ENCODE results near the gene TMBIM1.

Gene TMBIM1

DNA sequence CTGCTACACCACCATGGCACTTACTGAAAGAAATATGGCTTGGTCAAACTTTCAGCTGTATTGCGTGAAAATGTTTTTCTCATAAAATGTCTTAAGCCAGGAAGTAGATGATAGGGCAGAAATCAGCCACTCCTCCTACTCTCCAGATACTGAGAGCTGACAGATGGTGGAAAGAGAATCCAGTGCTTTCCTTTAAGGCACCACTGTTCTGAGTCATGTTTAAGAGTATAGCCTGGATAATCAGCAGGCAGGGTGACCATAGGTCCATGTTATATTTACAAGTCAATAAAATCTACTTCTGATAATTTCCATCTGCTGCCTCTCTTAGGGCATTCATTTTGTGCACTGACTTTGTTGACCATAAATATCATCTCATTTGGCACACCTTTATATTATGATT lies 53.4 kb downstream of the TMBIM1 start:
- Histone ChIP-seq H3K4me3 (ENCODE audit: low read depth, low read length) (no peak overlapping the region), H3K27me3 (ENCODE audit: control insufficient read depth, insufficient read depth, low read length) (no peaks in the 10 kb centered on the region), H3K36me3 (ENCODE audit: control insufficient read depth, insufficient read depth, low read length) (peaks cover 93% of the 10 kb centered on the region), H3K9ac (ENCODE audit: low read length) (no peak overlapping the region), H3K27ac (ENCODE audit: low read depth, low read length) (no peak overlapping the region), H3K9me3 (ENCODE audit: control insufficient read depth, insufficient read depth, low read depth, low read length) (no peaks in the 10 kb centered on the region), H3K4me1 (ENCODE audit: control insufficient read depth, insufficient read depth, low read length) (no peaks in the 10 kb centered on the region)

GRCh38 chr2:218236829-218237228 lies 55.5 kb downstream of the TMBIM1 start:
- H3K9me3 ChIP-seq (ENCODE audit: control insufficient read depth, insufficient read depth, low read depth, low read length): no peaks in the 10 kb centered on the region
- H3K4me3 ChIP-seq (ENCODE audit: low read depth, low read length): no peak overlapping the region
- no peak overlapping the region for H3K27ac ChIP-seq (ENCODE audit: low read depth, low read length)
- no peaks in the 10 kb centered on the region for H3K4me1 ChIP-seq (ENCODE audit: control insufficient read depth, insufficient read depth, low read length)
- H3K9ac ChIP-seq (ENCODE audit: low read length): no peak overlapping the region
- H3K36me3 ChIP-seq (ENCODE audit: control insufficient read depth, insufficient read depth, low read length): peaks cover 87% of the 10 kb centered on the region
- H3K27me3 ChIP-seq (ENCODE audit: control insufficient read depth, insufficient read depth, low read length): no peaks in the 10 kb centered on the region

- H3K27ac ChIP-seq (ENCODE audit: low read depth, low read length): no peak overlapping the region
- no peak overlapping the region for H3K4me3 ChIP-seq (ENCODE audit: low read depth, low read length)
- no peaks in the 10 kb centered on the region for H3K4me1 ChIP-seq (ENCODE audit: control insufficient read depth, insufficient read depth, low read length)
- H3K9ac ChIP-seq (ENCODE audit: low read length): no peak overlapping the region
- H3K27me3 ChIP-seq (ENCODE audit: control insufficient read depth, insufficient read depth, low read length): no peaks in the 10 kb centered on the region
- H3K9me3 ChIP-seq (ENCODE audit: control insufficient read depth, insufficient read depth, low read depth, low read length): no peaks in the 10 kb centered on the region
- peaks cover 89% of the 10 kb centered on the region for H3K36me3 ChIP-seq (ENCODE audit: control insufficient read depth, insufficient read depth, low read length)
These were observed 57.3 kb downstream of the TMBIM1 start for GRCh38 chr2:218235017-218235416.

- Histone ChIP-seq H3K4me1 (ENCODE audit: control insufficient read depth, insufficient read depth, low read length) (no peaks in the 10 kb centered on the region), H3K27me3 (ENCODE audit: control insufficient read depth, insufficient read depth, low read length) (no peaks in the 10 kb centered on the region), H3K9ac (ENCODE audit: low read length) (no peak overlapping the region), H3K4me3 (ENCODE audit: low read depth, low read length) (no peak overlapping the region), H3K9me3 (ENCODE audit: control insufficient read depth, insufficient read depth, low read depth, low read length) (no peaks in the 10 kb centered on the region), H3K36me3 (ENCODE audit: control insufficient read depth, insufficient read depth, low read length) (peaks cover 90% of the 10 kb centered on the region), H3K27ac (ENCODE audit: low read depth, low read length) (no peak overlapping the region)
These were observed 57.8 kb downstream of the TMBIM1 start for GRCh38 chr2:218234521-218234920.

DNA sequence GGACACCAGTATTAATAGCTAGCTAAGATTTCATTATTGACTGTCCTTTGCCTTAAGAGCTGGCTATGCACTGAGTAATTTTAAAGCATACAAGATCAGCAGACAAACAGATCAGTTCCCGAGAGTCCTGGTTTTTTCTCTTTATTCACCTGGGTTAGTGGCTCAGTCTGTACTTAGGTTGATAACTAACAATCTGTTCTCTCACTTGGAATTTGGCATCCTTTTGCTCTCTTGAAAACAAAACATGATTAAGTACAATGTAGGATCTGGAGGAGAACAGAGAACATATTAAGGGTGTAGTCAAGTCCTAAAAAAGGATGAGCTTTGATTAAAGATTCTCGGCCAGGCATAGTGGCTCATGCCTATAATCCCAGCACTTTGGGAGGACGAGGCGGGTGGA lies 58.8 kb downstream of the TMBIM1 start:
- H3K27me3 ChIP-seq (ENCODE audit: control insufficient read depth, insufficient read depth, low read length): no peaks in the 10 kb centered on the region
- H3K4me1 ChIP-seq (ENCODE audit: control insufficient read depth, insufficient read depth, low read length): no peaks in the 10 kb centered on the region
- H3K36me3 ChIP-seq (ENCODE audit: control insufficient read depth, insufficient read depth, low read length): peaks cover 90% of the 10 kb centered on the region
- H3K9ac ChIP-seq (ENCODE audit: low read length): no peak overlapping the region
- H3K9me3 ChIP-seq (ENCODE audit: control insufficient read depth, insufficient read depth, low read depth, low read length): no peaks in the 10 kb centered on the region
- H3K27ac ChIP-seq (ENCODE audit: low read depth, low read length): no peak overlapping the region
- no peak overlapping the region for H3K4me3 ChIP-seq (ENCODE audit: low read depth, low read length)

DNA sequence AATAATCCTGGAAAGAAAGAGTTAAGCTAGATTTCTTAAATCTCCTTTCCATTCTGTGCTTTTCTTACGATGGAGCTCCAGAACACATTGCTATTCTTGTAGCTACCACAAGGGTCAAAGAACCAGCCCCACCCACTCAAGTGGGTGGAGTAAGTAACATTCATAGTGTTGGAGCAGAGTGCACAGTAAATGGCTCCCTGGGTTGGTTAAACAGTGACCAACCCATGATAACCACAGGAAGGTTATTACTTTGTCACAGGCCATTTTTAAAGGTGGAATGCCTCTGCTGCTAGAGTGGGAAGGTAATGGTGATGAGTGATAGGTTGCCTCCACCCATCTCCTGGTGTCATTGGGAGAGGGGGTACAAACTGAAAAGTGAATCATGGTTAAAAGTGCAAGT lies 61.4 kb downstream of the TMBIM1 start:
- Histone ChIP-seq H3K27ac (ENCODE audit: low read depth, low read length) (no peak overlapping the region), H3K4me3 (ENCODE audit: low read depth, low read length) (no peak overlapping the region), H3K9ac (ENCODE audit: low read length) (no peak overlapping the region), H3K4me1 (ENCODE audit: control insufficient read depth, insufficient read depth, low read length) (no peaks in the 10 kb centered on the region), H3K36me3 (ENCODE audit: control insufficient read depth, insufficient read depth, low read length) (peaks cover 88% of the 10 kb centered on the region), H3K9me3 (ENCODE audit: control insufficient read depth, insufficient read depth, low read depth, low read length) (no peaks in the 10 kb centered on the region), H3K27me3 (ENCODE audit: control insufficient read depth, insufficient read depth, low read length) (no peaks in the 10 kb centered on the region)

- Histone ChIP-seq H3K4me1 (ENCODE audit: control insufficient read depth, insufficient read depth, low read length) (no peaks in the 10 kb centered on the region), H3K27me3 (ENCODE audit: control insufficient read depth, insufficient read depth, low read length) (no peaks in the 10 kb centered on the region), H3K4me3 (ENCODE audit: low read depth, low read length) (no peak overlapping the region), H3K36me3 (ENCODE audit: control insufficient read depth, insufficient read depth, low read length) (peaks cover 88% of the 10 kb centered on the region), H3K27ac (ENCODE audit: low read depth, low read length) (no peak overlapping the region), H3K9ac (ENCODE audit: low read length) (no peak overlapping the region), H3K9me3 (ENCODE audit: control insufficient read depth, insufficient read depth, low read depth, low read length) (no peaks in the 10 kb centered on the region)
These were observed 62.5 kb downstream of the TMBIM1 start for GRCh38 chr2:218229851-218230250.

- Histone ChIP-seq H3K9me3 (ENCODE audit: control insufficient read depth, insufficient read depth, low read depth, low read length) (no peaks in the 10 kb centered on the region), H3K9ac (ENCODE audit: low read length) (no peak overlapping the region), H3K27me3 (ENCODE audit: control insufficient read depth, insufficient read depth, low read length) (no peaks in the 10 kb centered on the region), H3K4me1 (ENCODE audit: control insufficient read depth, insufficient read depth, low read length) (no peaks in the 10 kb centered on the region), H3K27ac (ENCODE audit: low read depth, low read length) (no peak overlapping the region), H3K4me3 (ENCODE audit: low read depth, low read length) (no peak overlapping the region), H3K36me3 (ENCODE audit: control insufficient read depth, insufficient read depth, low read length) (peaks cover 88% of the 10 kb centered on the region)
These were observed 63.1 kb downstream of the TMBIM1 start for GRCh38 chr2:218229239-218229638.

DNA sequence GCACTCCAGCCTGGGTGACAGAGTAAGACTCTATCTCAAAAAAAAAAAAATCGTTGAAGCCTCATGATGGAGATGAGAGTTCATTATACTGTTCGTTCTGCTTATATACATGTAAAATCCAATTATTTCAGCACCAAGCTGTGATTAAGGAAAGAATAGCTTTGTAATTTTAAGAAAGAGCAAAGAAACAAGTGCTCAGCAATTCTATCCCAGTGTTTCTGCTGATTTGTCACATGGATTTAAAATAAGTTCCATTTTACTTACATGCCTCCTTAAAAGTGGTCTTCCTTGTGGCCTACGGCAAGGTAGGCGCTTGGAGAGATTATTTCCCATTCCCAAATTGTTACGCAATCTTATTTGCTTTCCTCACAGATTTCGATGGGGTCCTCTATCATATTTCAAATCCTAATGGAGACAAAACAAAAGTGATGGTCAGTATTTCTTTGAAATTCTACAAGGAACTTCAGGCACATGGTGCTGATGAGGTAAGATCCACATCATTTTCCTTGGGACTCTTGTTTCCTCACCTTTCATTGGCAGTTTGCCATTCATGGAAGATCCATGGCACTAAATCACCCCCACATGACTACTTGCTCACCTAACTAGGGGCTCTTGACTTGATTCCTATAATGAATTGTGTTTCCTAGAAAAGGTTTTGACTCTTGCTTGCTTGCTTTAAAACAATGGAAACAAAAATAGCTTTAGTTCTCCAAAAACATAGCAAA lies 63.8 kb downstream of the TMBIM1 start:
- Histone ChIP-seq H3K4me3 (ENCODE audit: low read depth, low read length) (no peak overlapping the region), H3K27ac (ENCODE audit: low read depth, low read length) (no peak overlapping the region), H3K9ac (ENCODE audit: low read length) (no peak overlapping the region), H3K4me1 (ENCODE audit: control insufficient read depth, insufficient read depth, low read length) (no peaks in the 10 kb centered on the region), H3K27me3 (ENCODE audit: control insufficient read depth, insufficient read depth, low read length) (no peaks in the 10 kb centered on the region), H3K36me3 (ENCODE audit: control insufficient read depth, insufficient read depth, low read length) (peaks cover 88% of the 10 kb centered on the region), H3K9me3 (ENCODE audit: control insufficient read depth, insufficient read depth, low read depth, low read length) (no peaks in the 10 kb centered on the region)

DNA sequence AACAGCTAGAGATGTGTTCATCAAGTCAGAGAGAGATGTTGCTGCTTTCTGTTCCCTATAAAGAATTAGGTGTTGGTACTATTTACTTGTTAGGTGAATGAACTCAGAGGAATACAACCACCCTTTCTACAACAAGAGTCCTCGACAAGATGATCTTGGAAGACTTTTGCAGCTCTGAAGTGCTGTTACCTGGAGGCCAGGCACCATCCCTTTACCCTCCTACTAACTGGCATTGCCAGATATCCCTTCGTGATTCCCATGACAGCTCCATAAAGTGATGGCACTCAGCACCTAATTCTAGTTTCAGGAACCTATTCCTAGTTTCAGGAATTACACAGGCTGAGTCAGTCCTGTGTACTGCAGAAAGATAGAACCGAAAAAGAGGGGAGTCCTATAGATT lies 65.4 kb downstream of the TMBIM1 start:
- H3K27me3 ChIP-seq (ENCODE audit: control insufficient read depth, insufficient read depth, low read length): no peaks in the 10 kb centered on the region
- no peaks in the 10 kb centered on the region; the same call in 1 of the 2 replicates for H3K4me1 ChIP-seq (ENCODE audit: control insufficient read depth, insufficient read depth, low read length)
- H3K4me3 ChIP-seq (ENCODE audit: low read depth, low read length): no peak overlapping the region
- no peaks in the 10 kb centered on the region for H3K9me3 ChIP-seq (ENCODE audit: control insufficient read depth, insufficient read depth, low read depth, low read length)
- no peak overlapping the region for H3K9ac ChIP-seq (ENCODE audit: low read length)
- H3K27ac ChIP-seq (ENCODE audit: low read depth, low read length): no peak overlapping the region
- H3K36me3 ChIP-seq (ENCODE audit: control insufficient read depth, insufficient read depth, low read length): peaks cover 88% of the 10 kb centered on the region

Data from HUES6 (cell line).